Brain microvascular endothelial cell (primary cell): Measurements from ENCODE around the gene DENND2A.

Source experiments
- DNase-seq: peaks from one replicate; pipeline ENCODE4 v3.0.0-alpha.2; 2020
- H3K27ac ChIP-seq: fragments of 250-450 bp; sonication (Bioruptor Pico); 2 replicates; pipeline ENCODE4 v1.5.1; 2020; ENCODE audit warnings: mild to moderate bottlenecking, moderate library complexity
- H3K27me3 ChIP-seq: fragments of 250-450 bp; sonication (Bioruptor Pico); replicated peaks from 2 replicates; pipeline ENCODE4 v1.5.1; 2020; ENCODE audit warnings: mild to moderate bottlenecking
- H3K36me3 ChIP-seq: fragments of 250-450 bp; sonication (Bioruptor Pico); replicated peaks from 2 replicates; pipeline ENCODE4 v1.5.1; 2020; ENCODE audit warnings: mild to moderate bottlenecking
- H3K4me3 ChIP-seq: 2 replicates; pipeline ENCODE4 v1.5.1; 2011; ENCODE audit warnings: low read depth, mild to moderate bottlenecking, control low read depth, low read length, moderate library complexity
- CTCF ChIP-seq: IDR thresholded peaks from 2 replicates; pipeline ENCODE4 v1.5.1; 2011; ENCODE audit warnings: low read depth, mild to moderate bottlenecking, moderate library complexity, low read length, control low read depth, inconsistent platforms; ENCODE audit errors: missing control alignments
- in situ Hi-C: cut with HindIII; loops from 2 replicates; pipeline ENCODE4 v1.10.0; 2017; ENCODE audit warnings: low sequenced_read_pairs, low pct_ligation_motif_present

DENND2A gene

GRCh38 chr7:140616328-140616727, 24.3 kb downstream of the DENND2A start:
- no peak overlapping the region for H3K27ac ChIP-seq
- no peaks in the 10 kb centered on the region for H3K27me3 ChIP-seq
- in situ Hi-C loops = no loop called here
- H3K36me3 ChIP-seq = no peaks in the 10 kb centered on the region
- no peak for DNase-seq
- no peak for TF ChIP-seq CTCF
- H3K4me3 ChIP-seq = no peak overlapping the region

DNA sequence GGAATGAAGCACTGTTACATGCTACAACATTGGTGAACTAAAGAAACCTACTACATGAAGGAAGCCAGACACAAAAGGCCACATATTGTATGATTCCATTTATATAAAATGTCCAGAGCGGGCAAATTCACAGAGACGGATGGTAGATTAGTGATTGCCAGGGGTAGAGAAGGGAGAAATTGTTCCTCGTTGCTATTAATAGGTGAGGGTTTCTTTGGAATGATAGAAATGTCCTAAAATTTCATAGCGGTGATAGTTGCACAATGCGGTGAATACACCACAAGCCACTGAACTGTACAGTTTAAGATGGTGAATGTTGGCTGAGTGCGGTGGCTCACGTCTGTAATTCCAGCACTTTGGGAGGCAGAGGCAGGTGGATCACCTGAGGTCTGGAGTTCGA, 29.0 kb downstream of the DENND2A start:
- no peak overlapping the region for H3K4me3 ChIP-seq
- in situ Hi-C loops = no loop called here
- H3K36me3 ChIP-seq = no peaks in the 10 kb centered on the region
- no peak for TF ChIP-seq CTCF
- no peaks in the 10 kb centered on the region for H3K27me3 ChIP-seq
- no peak overlapping the region for H3K27ac ChIP-seq
- DNase-seq = no peak

GRCh38 chr7:140610204-140611165, 30.1 kb downstream of the DENND2A start:
- in situ Hi-C loops = no loop called here
- no peak overlapping the region for H3K4me3 ChIP-seq
- TF ChIP-seq CTCF = no peak
- no peak for DNase-seq
- peak overlapping the region; percentile 52 for H3K27ac ChIP-seq
- H3K27me3 ChIP-seq = no peaks in the 10 kb centered on the region
- no peaks in the 10 kb centered on the region for H3K36me3 ChIP-seq

DNA sequence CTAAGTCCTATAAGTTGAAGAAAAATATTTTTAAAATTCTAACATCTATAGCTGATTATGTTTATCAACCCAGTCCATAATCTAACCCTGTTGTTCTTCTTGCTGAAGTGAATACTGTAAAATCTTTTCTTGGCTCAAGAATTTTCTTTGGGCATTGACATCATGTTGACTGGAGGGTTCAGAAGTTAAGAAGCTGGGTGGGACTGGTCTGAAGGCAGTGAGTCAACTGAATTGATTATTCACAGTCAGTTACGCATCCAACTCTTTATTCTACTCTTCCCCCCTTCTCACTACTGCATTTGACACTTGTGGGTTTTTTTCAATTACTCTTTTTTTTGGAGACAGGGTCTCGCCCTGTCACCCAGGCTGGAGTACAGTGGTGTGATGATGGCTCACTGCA, 31.0 kb downstream of the DENND2A start:
- H3K36me3 ChIP-seq = no peaks in the 10 kb centered on the region
- DNase-seq = peak; percentile 50
- no peak overlapping the region for H3K4me3 ChIP-seq
- H3K27me3 ChIP-seq = no peaks in the 10 kb centered on the region
- no peak for TF ChIP-seq CTCF
- peak overlapping the region; percentile 52 for H3K27ac ChIP-seq
- in situ Hi-C loops = no loop called here

DNA sequence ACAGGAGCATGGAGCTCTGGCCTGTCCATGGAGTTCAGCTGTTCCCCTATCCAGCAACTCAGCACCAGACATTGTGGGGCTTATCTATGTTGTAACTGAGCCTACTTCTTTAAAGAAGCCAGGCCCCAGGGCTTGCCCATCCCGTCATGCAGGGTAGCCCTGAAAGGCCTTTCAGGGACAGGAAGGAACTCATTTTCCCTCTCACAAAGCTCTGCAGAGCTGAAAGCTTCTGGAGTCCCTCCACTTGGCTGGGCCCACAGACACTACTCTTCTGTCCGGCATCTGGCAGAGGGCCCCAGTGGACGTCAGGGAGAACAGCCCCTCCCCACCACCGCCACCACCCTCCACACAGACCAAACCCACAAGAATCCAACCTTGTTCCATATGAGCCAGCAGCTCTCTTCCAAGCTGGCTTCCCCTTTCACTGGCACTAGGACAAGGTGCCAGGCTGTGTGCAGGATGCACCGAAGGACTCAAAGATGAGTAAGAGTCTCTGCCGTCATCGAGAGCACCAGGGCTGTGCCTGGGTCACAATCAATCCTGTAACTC, 33.1 kb downstream of the DENND2A start:
- no peaks in the 10 kb centered on the region for H3K36me3 ChIP-seq
- H3K4me3 ChIP-seq = no peak overlapping the region
- no peak overlapping the region for H3K27ac ChIP-seq
- TF ChIP-seq CTCF = no peak
- no peaks in the 10 kb centered on the region for H3K27me3 ChIP-seq
- in situ Hi-C loops = no loop called here
- no peak for DNase-seq

DNA sequence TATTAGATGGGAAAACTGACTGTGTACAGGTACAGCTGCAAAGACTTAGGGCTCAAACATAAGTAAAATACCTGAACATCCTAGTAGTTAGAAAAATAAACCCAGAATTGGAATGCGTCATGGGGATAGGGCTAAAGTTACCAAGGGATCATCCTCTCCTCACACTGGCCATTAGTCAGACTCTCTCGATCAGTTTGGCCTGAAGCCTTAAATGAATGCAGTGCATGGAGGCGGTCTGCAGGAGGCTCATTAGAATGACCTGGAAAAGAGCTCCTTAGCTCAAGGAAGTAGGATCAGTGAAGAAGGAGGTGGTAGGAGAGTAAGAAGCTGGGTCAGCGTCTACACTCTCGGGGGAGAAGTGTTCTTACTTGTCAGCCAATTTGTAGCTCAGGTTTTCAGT, 35.3 kb downstream of the DENND2A start:
- Histone ChIP-seq H3K27ac (no peak overlapping the region), H3K27me3 (no peaks in the 10 kb centered on the region), H3K36me3 (no peaks in the 10 kb centered on the region), H3K4me3 (no peak overlapping the region)
- DNase-seq = peak; percentile 46
- peak; percentile 28 for TF ChIP-seq CTCF
- in situ Hi-C loops = no loop called here
